Measurements from ENCODE around the gene GIPC2. TPM values are rescaled to one million over a fixed set of nuclear protein-coding genes. Genes with fewer than 3 reads are reported as not detected.

The GIPC2 gene
- total RNA-seq, 4 donors from 2014 or later = 14.2 to 40.1 (median 24.1) TPM

GRCh38 chr1:78170859-78171258 lies 125.1 kb downstream of the GIPC2 start:
- TF ChIP-seq POLR2AphosphoS5 (IDR thresholded peaks at IDR 0.05) = peak in 1 of 3 donors; percentile 33
- TF ChIP-seq POLR2A (IDR thresholded peaks at IDR 0.05) = no peak
- Histone ChIP-seq H3K36me3 (no peaks in the 10 kb centered on the region), H3K27ac (peak overlapping the region in 1 of 4 donors; percentile 4), H3K9me3 (no peaks in the 10 kb centered on the region), H3K4me1 (peaks cover 0 to 9% (median 1%) of the 10 kb centered on the region in 4 donors), H3K4me3 (no peak overlapping the region), H3K27me3 (no peaks in the 10 kb centered on the region)
- intact Hi-C loops (cut with DNase I; ENCODE audit: low total_unique reads) = no loop called here
- DNase-seq = no peak
- in situ Hi-C loops (cut with MboI; ENCODE audit: low pct_ligation_motif_present in 1 of 4, low pct_unique_long_range_greater_than_20kb in 1 of 4, low sequenced_read_pairs in 3 of 4) = no loop called here
- WGBS, 2 donors (ENCODE audit: low coverage in 1 of 2) = 59 to 61% methylated on average over 2 of the region's 2 CpGs

DNA sequence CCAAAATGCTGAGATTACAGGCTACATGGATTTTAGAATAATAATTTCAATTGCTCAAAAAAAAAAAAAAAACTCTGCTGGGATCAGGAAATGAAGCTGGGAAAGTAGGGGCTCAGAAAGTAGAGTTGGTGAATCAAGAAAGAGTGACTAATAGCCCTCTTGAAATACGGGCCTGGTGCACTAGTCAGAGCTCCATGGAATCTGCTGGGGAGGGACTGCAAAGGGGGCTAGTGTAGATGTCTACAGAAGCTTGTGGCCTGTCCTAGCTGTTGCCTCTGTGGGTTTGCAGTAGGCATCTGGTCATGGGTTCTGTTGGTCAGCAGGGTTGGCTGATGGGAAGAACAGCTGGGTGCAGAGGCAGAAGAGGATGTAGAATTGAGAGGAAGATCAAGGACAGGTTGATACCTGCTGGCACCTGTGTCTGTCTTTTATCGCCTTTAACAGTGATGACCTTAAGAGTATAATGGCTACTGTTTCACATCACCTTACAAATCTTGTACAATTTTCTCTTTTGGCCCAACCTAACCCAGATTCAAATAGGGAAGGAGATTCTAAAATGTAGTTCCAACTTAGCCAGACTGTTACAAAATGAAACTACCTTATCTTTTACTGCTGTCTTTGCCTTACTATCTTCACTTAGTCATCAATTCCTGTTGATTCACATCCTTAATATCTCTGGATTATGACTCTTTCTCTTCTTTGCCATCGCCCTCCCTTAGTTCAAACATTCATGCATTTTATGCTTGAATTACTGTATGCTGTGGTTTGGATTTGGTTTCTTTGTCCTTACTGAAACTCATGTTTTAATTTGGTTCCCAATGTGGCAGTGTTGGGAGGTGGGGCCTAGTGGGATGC lies 126.2 kb downstream of the GIPC2 start:
- TF ChIP-seq EP300 (IDR thresholded peaks at IDR 0.05; ENCODE audit: low read depth) (no peak), CTCF (IDR thresholded peaks at IDR 0.05) (no peak), POLR2A (IDR thresholded peaks at IDR 0.05) (no peak), POLR2AphosphoS5 (IDR thresholded peaks at IDR 0.05) (no peak)
- Histone ChIP-seq H3K4me3 (no peak overlapping the region), H3K27me3 (no peaks in the 10 kb centered on the region), H3K9me3 (no peaks in the 10 kb centered on the region), H3K36me3 (no peaks in the 10 kb centered on the region), H3K4me1 (peaks cover 0 to 19% (median 9%) of the 10 kb centered on the region in 4 donors), H3K27ac (no peak overlapping the region)
- intact Hi-C loops (cut with DNase I; ENCODE audit: low total_unique reads) = no loop called here
- 90 to 100% methylated on average over 2 to 3 of the region's 3 CpGs for WGBS, 2 donors (ENCODE audit: low coverage in 1 of 2)
- no peak for DNase-seq
- in situ Hi-C loops (cut with MboI; ENCODE audit: low pct_ligation_motif_present in 1 of 4, low pct_unique_long_range_greater_than_20kb in 1 of 4, low sequenced_read_pairs in 3 of 4) = no loop called here

DNA sequence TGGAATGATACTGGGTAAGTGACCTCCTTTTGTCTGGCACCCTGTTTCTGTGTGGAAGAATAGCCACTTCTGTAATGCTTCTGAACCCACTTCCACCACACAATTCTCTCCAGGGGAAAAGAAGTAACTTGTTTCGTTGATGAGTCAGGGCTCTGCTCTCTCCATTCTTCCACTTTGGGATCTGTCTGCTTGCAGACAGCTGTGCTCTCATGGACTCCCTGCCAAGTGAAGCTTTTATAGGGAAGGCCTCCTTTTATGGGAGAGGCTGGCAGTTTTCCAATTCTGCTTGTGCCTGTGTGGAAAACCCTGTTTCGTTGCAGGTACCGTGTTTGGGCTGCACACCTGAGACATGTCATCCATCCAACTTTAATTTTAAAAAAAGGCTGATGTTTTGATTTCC lies 130.7 kb downstream of the GIPC2 start:
- TF ChIP-seq EP300 (IDR thresholded peaks at IDR 0.05; ENCODE audit: low read depth) = no peak
- TF ChIP-seq POLR2A (IDR thresholded peaks at IDR 0.05) = no peak
- TF ChIP-seq POLR2AphosphoS5 (IDR thresholded peaks at IDR 0.05) = peak in 1 of 3 donors; percentile 5
- no peak for TF ChIP-seq CTCF (IDR thresholded peaks at IDR 0.05)
- intact Hi-C loops (cut with DNase I; ENCODE audit: low total_unique reads) = no loop called here
- 10 to 43% methylated on average over 3 of the region's 3 CpGs for WGBS, 2 donors (ENCODE audit: low coverage in 1 of 2)
- peak overlapping the region in 1 of 4 donors; percentile 2 for H3K27ac ChIP-seq
- H3K27me3 ChIP-seq = no peaks in the 10 kb centered on the region
- H3K9me3 ChIP-seq = no peaks in the 10 kb centered on the region
- DNase-seq = peak; percentile 57
- in situ Hi-C loops (cut with MboI; ENCODE audit: low pct_ligation_motif_present in 1 of 4, low pct_unique_long_range_greater_than_20kb in 1 of 4, low sequenced_read_pairs in 3 of 4) = no loop called here
- no peaks in the 10 kb centered on the region for H3K36me3 ChIP-seq
- peaks cover 0 to 22% (median 10%) of the 10 kb centered on the region in 4 donors for H3K4me1 ChIP-seq
- no peak overlapping the region for H3K4me3 ChIP-seq

DNA sequence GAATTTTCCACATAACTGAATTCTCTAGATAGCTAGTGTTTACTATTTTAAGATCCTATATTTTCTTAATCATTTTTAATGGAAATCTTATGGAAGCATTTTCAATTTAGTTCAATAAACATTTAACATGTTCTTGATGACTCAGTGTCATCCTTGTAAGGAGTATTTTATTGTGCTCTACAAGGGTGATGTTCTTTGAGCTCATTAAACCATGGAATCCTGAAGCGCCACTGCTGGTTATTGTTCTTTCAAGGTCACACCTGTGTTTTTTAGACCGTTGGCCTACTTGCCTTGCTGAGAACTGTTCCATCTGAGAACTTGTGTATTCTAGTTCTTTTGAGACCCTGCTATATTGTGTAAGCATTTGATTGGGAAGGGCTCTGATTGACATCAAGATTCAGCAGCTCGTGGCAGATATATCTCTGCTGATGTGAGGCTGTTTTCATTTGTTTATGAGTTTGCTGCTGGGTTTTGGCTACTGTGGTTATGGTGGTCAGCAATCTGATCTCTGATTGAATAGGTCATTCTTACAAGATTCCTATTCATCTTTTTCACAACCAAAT lies 132.0 kb downstream of the GIPC2 start:
- no peaks in the 10 kb centered on the region for H3K36me3 ChIP-seq
- WGBS, 2 donors (ENCODE audit: low coverage in 1 of 2) = 45 to 75% methylated on average over 2 to 3 of the region's 3 CpGs

More for the DNA sequence above, 132.0 kb downstream of the GIPC2 start:
- intact Hi-C loops (cut with DNase I; ENCODE audit: low total_unique reads) = no loop called here
- H3K9me3 ChIP-seq = no peaks in the 10 kb centered on the region
- no peak overlapping the region for H3K27ac ChIP-seq
- peaks cover 0 to 21% (median 10%) of the 10 kb centered on the region in 4 donors for H3K4me1 ChIP-seq
- TF ChIP-seq CTCF (IDR thresholded peaks at IDR 0.05) = no peak
- no peak for TF ChIP-seq POLR2A (IDR thresholded peaks at IDR 0.05)
- no peak for TF ChIP-seq POLR2AphosphoS5 (IDR thresholded peaks at IDR 0.05)
- TF ChIP-seq EP300 (IDR thresholded peaks at IDR 0.05; ENCODE audit: low read depth) = no peak
- H3K4me3 ChIP-seq = no peak overlapping the region
- DNase-seq = no peak
- in situ Hi-C loops (cut with MboI; ENCODE audit: low pct_ligation_motif_present in 1 of 4, low pct_unique_long_range_greater_than_20kb in 1 of 4, low sequenced_read_pairs in 3 of 4) = no loop called here
- H3K27me3 ChIP-seq = no peaks in the 10 kb centered on the region
